Measurements from ENCODE around the gene SEC62.

Gene SEC62

DNA sequence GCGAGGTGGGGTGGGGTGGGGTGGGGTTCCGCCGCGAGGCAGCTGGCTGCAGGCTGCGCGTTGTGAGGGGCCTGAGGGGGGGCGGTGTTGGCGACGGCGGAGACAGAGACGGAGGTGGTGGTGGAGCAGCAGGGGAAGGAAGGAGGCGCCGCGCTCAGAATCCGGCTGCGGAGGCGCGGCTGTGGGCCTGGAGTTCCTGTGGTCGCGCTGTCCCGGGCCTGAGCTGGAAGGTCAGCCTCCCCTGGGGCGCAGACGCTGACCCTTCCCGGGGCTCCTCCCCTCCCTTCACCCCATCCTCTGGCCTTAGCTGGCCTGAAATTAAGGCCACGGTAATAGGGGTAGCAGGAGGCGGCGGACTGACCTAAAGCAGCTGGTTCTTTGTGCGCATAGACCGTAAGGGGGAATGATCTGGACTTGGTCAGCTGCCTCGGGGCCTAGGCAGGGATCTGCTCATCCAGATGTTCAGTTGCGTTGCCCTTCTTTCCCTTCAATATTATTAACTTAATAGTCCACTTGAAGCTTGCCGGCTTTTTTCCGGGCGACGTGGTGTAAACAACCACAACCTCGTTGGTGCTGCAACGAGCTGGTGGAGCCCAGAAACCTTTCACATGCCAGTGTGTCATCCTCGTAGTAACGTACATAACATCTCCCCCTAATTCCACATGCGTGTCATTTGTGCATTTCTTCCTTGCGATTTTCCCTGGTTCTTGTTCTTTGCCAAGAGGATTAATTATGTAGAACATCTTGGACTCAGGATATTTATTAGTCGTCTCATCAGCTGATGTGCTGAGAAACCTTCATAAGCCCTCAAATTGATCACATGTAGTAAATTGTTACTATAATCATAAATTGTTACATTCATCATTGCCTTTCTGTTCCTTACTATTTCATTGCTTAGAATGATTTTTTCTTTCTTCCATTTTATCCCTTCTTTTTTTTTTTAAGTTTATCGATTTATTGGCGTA lies 626 bp downstream of the SEC62 start:
- DNase-seq, result peak; percentile 41

DNA sequence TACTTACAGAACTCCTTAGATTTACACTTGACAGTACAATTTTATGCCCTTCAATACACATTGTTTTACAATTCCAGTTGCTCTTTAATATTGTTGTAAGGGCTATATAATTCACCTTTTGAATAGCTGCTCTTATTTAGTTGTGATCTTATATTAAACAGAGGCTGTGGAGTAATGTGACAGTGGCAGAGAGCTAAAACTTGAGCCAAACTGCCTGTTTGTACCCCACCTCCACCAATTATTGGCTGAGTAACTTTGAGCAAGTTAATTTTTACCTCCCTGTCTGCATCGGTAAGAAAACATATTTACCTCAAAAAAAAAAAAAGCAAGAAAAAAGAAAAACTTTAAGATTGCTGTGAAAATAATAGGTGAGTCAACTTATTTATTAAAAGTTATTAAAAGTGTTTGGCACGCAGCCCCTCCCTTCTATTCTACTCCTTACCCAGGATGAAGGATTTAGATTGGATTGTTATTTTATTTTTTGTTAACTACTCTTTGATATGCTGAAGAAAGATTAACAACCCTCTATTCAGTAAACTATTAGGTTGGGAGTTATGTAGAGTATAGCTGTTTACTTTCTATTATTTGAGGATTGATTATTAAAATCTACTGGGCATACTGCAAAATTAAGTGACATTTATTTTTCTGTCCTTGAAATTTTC lies 1.7 kb downstream of the SEC62 start:
- DNase-seq, result no peak

GRCh38 chr3:169969174-169970095 lies 2.8 kb downstream of the SEC62 start:
- DNase-seq, result no peak

DNA sequence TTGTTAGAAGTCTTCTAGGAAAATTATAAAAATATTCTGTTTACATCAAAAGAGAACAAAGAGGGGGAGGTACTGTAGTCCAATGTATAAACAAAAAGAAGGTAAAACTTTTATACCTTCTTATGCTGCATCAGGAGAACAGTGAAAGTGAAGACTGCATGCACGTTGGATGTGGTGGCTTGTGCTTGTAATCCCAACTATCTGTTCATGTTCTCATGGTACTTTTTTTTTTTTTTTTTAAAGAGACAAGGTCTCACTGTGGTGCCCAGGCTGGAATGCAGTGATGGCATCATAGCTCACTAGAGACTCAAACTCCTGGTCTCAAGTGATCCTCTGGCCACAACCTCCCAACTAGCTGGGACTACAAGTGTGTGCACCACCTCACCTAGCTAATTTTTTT lies 4.2 kb downstream of the SEC62 start:
- DNase-seq, result no peak

DNA sequence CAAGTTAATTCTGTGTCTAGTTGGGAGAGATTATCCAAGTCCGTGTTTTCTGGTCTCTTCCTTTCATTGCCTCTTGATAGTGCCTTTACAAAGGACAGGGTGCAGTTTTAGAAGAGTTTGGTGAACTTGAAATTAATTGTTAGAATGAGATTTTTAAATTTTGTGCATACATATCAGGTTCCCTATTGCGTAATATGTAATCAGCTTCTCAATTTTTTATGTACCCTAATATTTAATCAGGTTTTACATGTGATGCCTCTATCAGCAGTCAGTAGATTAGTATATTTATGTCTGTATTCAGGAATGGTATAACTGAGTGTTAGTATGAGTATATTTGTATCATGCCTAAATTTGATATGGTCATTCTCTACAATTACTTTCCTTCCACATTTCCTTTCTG lies 4.9 kb downstream of the SEC62 start:
- DNase-seq, result no peak

- DNase-seq, result no peak
Observed at GRCh38 chr3:169980055-169980454, 13.4 kb downstream of the SEC62 start.

DNA sequence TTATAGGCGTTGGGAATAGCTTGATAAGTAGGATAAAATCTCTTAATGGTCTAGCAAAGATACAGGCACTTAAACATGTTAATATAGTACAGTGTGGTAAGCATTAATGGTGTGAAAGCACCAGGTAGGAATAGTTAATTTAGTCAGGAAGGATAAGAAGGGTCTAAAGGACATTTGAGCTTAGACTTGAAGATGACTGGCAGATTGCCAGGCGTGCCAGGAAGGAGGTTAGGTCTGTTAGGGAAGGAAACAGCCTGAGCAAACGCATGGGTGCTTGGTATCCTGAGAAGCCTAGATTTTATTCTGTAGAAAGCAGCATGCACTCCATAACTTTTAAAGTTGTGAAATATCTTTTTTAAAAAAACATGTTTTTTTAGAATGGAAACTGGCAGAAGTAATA lies 17.7 kb downstream of the SEC62 start:
- no peak for DNase-seq

DNA sequence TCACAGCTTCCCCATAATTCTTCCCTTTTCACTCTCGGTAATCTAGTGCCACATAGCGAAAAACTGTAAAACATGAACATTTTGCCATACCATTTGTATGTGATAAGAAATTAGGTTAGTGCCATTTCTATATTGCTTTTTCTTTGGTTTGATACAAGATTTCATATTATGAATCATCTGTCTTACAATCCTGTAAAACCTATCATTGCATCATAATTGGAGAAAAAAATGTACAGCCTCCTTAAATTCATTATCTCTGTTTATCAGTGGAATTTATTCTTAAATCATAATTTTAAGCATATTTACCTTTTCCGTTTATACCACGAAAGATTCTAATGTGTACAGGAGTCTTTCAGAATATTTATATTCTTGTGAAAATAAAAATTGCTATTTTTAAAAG lies 23.8 kb downstream of the SEC62 start:
- DNase-seq, result no peak

DNA sequence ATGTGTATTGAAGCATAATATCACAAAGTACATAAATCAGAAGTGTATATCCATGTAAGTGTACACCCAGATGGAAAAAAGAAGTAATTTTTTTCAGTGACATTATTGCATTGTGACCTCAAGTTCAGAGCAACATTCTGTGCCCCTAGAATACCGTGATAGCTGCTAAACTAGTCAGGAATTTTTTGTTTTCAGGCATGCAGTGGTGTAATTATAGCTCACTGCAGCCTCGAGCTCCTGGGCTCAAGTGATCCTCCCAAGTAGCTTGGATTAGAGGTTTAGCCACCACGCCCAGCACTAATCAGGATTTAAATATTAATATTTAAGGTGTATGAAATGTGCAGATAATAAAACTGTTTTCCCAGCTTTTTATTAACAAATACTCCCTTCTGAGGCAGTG lies 25.5 kb downstream of the SEC62 start:
- no peak for DNase-seq

GRCh38 chr3:169992781-169993180 lies 26.2 kb downstream of the SEC62 start:
- no peak for DNase-seq

- no peak for DNase-seq
Observed at GRCh38 chr3:169993761-169994160, 27.2 kb downstream of the SEC62 start.

GRCh38 chr3:169996063-169996462 lies 29.5 kb downstream of the SEC62 start:
- no peak for DNase-seq

GRCh38 chr3:169998668-169999131 lies 32.1 kb downstream of the SEC62 start:
- DNase-seq, result no peak

DNA sequence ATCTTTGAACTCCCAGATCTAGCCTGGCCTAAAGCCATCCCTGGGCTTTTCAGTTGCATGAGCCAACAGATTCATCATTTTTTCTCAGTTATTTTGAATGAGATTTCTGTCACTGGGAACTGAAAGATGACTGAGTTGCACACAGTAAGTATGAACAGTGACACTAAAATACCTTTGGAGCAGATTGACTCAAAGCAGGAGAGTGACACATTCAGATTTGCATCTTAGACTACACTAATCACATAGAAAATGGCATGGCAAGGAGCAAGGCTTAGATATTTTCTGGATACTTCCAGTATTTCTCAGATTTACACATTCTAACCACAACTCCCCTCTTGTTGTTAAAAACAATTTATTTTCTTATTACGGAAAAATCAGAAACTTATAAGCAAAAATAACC lies 32.8 kb downstream of the SEC62 start:
- no peak for DNase-seq

GRCh38 chr3:170000051-170000450 lies 33.4 kb downstream of the SEC62 start:
- DNase-seq, result no peak

DNA sequence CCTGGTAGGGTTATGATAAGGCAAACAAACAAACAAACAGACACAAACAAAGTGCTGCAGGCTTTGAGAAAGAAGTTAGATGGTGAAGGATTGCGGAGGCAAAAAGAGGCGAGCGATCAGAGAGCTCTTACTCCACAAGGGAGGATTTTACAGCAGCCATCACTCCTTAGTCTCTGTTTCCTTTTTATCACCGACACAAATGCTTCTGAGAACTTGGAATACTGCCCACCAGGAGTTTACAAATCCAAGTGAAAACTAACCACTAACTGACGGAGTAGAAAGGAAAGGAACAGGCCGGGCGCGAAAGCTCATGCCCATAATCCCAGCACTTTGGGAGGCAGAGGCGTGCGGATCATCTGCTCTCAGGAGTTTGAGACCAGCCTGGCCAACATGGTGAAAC lies 35.6 kb downstream of the SEC62 start:
- no peak for DNase-seq

- DNase-seq, result no peak
Observed at GRCh38 chr3:170002879-170003278, 36.3 kb downstream of the SEC62 start.

DNA sequence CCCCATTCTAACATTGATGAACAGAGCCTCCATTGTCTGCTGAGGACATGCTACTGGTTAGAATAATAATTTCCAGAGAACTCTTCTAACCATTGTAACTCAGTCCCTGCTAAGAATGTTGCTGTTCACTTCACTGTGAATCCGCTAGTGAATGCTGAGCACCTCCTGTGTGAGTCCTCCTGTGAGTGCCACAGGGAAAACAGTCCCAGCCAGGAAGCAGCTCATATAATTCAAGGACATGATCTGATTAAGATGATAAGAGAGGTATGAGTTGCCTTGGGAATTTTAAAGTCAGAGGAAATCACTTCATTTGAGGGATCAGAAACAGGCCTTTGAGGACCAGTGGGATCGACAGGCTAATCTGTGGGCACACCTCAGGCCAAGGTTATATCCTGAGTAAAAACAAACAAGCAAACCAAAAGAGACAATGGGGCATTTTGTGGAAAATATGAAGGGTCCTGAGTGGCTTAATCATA lies 37.3 kb downstream of the SEC62 start:
- no peak for DNase-seq

DNA sequence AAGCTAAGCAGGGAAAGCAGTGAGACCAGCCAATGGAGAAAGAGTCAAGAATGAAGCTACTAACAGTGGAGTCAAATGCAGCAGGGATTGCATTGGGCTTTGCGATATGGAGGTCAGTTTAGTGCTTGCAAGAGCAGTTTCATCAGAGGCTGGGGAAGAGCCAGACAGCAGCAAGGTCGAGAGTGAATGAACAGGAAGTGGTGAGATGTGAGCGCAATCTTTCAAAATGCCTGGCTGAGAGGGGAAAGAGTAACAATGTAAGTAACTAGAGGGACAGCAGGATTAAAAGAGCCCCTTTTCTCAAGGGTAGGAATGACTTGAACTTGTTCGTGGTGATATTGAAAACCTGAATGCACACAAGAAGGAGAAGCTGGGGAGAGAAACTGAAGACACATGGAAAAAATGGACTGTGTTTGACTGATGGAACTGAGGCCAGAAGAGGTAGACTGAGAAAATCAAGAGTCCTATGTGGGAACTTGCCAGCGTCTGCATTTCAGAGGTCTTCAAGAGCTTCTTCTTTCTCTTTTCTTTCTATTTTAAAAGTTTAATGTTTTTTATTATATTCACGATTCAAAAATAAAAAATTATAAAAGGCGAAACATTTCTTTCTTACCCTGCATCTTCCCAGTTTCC lies 40.5 kb downstream of the SEC62 start:
- DNase-seq, result no peak

- DNase-seq, result no peak
Observed at GRCh38 chr3:170010498-170010897, 43.9 kb downstream of the SEC62 start.

GRCh38 chr3:170012683-170013400 lies 46.2 kb downstream of the SEC62 start:
- no peak for DNase-seq

- DNase-seq, result no peak
Observed at GRCh38 chr3:170016057-170016456, 49.5 kb downstream of the SEC62 start.

Data from hematopoietic multipotent progenitor cell treated with erythropoietin and hydrocortisone succinate and interleukin-3 and kit ligand, for 8 days (in vitro differentiated cells).